Stimulated activated CD8-positive, alpha-beta memory T cell treated with anti-CD3 and anti-CD28 coated beads, Interleukin-7, amount 100 ng/mL, for 1 hour (primary cell): ENCODE measurements around the gene PRPF6.
"Not testable (repeated sequence)": the region's sequence is repeated elsewhere in the genome, so short reads cannot be mapped to it uniquely, and the experiment has no call there.

ENCODE experiments used
- DNase-seq, 2 donors: peaks; one replicate each; pipeline ENCODE4 v3.0.0-alpha.2; 2020; ENCODE audit warnings: low read depth in 2 of 2

Gene PRPF6

DNA sequence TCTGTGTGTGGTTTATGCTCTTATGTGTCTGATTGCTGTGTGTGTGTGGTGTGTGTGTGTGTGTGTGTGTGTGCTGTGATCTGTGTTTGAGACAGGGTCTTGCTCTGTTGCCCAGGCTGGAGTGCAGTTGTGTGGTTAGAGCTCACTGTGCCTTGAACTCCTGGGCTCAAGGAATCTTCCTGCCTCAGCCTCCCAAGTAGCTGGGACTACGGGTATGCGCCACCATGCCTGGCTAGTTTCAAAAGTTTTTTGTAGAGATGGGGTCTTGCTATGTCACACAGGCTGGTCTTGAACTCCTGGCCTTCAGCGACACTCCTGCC, 7.8 kb upstream of the PRPF6 start:
- DNase-seq = no peak

- DNase-seq = peak in 1 of 2 donors; percentile 62
Observed at GRCh38 chr20:63973636-63974401, 7.1 kb upstream of the PRPF6 start.

DNA sequence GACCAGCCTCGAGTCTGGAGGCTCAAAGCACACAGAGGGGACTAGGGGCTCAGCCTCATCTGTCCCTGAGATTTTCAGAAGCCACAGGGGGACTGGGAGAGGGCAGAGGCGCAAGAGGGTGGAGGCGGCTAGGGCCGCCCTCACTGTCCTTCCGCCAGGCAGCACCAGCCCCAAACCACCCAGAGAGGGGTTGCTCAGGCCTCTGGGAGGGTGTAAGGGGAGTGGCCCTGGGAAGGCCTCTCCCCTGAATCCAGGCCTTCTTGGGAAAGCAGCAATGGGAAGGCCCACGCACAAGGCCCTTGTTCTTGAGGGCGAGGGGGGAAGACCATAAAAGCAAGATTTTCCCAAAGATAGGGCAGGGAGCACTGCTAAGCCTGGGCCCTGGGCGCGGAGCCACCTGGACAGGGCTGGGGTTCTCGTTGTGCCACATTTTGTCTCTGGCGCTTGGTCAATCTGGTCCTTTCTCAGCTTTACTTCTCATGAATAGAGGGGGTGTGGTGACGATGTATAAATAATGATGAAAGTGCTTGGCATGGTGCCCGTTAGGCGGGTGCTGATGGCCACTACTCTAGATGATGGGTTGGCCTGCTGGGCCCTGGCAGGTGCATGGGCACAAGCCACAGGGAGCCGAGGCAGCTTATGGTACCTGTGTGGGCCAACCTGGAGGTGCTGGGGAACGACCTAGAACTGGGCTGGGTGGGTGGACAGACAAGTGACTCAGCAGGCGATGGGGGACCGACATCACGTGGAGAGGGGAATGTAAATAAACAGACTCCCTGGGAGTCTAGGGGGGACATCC, 6.3 kb upstream of the PRPF6 start:
- DNase-seq = no peak

- not testable (repeated sequence) for DNase-seq
Observed at GRCh38 chr20:63976511-63976910, 4.4 kb upstream of the PRPF6 start.

DNA sequence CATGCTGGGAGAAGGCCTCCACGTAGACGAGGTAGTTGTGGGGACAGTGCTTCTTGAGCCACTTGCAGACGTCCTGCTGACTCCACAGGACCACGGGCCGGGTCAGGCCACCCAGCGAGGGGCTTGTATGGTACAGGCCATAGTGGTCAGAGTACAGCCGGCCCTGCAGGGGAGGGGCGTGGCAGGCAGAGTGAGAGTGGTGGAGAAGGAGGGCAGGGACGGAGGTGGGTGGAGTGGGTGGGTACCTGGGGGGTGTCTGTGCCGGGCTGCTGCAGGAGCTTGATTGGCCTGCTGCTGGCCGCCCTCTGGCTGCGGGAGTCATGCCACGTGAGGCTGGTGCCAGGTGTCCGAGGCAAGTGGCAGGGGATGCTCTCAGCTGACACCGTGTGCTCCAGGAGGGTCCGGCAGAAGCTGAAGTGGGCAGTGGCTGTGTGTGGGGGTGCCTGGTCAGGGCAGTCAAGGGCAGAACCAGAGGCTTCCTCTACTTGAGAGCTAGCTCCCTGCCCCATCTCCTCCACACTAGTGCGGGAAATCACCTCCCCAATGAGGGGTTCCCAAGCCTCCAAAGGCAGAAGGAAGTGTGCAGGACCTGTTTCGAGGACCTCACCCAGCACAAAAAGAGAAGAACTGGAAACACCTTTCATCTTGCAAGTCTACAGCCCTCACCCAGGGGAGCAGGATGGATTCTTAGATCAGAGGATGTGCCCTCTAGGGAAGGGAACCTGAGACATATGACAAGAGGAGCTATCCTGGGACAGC, 3.8 kb upstream of the PRPF6 start:
- DNase-seq = no peak

- DNase-seq = no peak
Observed at GRCh38 chr20:63977739-63978276, 3.1 kb upstream of the PRPF6 start.

DNA sequence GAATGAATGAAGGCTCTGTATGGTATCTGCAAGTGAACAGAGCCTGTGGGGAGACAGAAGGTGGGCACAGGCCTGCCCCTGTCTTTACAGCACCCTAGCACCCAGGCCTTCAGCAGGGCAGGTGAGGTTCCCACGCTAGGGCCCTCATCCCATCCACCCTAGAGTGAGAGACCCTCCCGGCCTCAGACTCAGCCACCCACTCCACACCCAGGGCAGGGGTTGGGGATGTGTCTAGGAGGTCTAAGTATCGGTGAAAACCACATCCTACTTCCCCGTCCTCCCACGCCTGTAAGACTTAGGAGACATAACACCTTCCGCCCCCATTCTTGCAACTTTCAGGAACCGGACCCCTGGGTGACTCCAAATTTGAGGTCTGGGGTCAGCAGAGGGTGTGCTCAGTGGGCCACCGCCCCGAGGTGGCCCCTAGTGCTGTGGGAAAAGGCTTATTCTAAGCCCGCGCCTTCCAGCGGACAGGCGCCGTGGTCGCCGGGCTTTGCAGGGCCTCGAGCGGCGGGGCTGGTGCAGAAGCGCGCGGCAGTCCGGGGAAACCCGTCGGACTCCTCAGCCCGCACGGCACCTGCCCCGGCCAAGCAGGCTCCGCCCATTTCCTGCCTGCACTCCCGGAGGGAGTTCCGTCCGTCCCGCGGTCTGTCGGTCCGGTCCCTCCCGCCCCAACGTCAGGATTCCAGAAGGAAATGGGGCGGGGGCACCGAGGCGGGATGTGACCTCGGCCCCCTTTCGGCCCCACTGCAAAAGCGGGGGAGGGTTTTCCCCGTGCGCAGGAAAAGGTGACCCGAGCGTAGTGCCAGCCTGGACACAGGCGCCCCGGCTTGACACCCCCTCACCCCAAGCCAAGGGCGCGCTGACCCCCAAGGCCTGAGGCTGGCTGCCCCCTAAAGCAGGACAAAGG, 2.4 kb upstream of the PRPF6 start:
- no peak for DNase-seq

GRCh38 chr20:63979229-63979556, 1.7 kb upstream of the PRPF6 start:
- no peak for DNase-seq

DNA sequence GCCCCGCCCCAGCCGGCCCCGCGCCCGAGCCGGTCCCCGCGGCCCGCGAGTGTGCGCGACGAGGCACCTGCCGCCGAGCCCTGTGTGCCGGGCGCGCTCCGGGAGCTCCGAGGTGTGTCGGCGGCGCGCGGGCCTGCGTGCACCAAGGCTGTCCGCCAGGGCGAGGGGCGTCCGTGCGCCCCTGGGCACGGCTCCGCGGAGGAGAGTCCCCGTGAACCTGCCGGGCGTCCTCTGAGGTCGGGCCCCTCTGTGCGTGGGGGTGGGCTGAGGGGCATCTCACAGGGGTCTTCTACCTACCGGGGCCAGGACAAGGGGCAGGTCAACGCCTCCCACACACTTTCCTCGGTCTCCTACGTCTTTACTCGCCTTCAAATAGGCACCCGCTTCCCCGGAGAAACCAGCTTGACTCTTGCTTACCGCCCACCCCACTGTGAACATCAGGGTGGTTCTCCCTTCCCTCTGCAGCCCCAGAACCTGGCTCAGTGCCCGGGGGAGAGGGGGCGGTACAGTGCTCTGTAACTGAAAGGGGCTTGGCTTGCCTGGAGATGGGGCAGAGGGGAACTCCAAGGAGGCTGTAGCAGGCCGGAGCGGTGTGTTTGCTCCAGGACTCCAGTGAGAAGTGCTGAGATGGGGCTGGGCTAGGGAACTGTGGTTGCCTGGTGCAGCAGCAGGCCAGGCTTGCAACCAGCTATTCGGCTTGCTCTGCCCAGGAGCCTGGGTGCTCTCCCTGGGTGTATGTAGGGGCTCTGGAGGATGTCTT, 1.2 kb upstream of the PRPF6 start, which contains the start of gene SAMD10:
SAMD10 (minus strand) TSS at position 86 of the 760 bp plus-strand sequence. CDS start 175 bp downstream, outside the sequence.
- no peak for DNase-seq

GRCh38 chr20:63980317-63980805, 571 bp upstream of the PRPF6 start:
- DNase-seq = no peak

DNA sequence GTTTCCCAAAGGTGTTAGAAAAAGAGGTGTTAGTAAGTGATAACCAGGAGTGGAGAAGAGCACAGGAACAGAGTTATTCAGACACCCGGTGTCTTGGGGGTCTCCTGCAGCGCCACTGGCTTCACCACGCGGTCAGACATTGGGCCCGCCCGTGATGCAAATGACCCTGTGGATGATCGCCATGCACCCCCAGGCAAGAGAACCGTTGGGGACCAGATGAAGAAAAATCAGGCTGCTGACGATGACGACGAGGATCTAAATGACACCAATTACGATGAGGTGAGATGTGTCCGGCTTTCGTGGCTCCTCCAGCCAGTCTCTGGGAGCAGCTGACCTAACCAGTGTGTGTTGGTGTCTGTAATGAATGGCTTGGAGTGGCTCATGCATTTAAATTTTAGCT, 2.0 kb downstream of the PRPF6 start:
- DNase-seq = no peak

GRCh38 chr20:64000906-64001305, 20.0 kb downstream of the PRPF6 start:
- DNase-seq = no peak

DNA sequence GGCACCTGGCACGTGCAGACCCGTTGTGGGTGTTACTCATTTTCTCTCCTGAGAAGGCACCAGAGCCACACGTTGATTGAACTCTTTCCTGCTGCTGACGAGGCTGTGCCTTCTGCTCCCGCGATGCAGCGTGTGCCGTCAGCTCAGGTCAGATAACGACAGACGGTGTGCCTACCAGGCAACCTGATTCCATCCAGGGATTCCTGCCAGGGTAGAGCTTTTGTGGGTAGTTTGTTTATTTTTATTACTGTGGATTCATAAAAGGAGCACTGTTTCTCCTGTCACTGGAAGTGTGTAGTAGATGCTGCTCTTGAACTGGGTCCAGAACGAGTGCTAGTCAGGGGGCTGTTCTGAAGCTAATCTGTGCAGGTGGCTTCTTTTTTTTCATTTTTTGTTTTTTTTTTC, 20.7 kb downstream of the PRPF6 start:
- DNase-seq = no peak

- no peak for DNase-seq
Observed at GRCh38 chr20:64003960-64004725, 23.2 kb downstream of the PRPF6 start.

DNA sequence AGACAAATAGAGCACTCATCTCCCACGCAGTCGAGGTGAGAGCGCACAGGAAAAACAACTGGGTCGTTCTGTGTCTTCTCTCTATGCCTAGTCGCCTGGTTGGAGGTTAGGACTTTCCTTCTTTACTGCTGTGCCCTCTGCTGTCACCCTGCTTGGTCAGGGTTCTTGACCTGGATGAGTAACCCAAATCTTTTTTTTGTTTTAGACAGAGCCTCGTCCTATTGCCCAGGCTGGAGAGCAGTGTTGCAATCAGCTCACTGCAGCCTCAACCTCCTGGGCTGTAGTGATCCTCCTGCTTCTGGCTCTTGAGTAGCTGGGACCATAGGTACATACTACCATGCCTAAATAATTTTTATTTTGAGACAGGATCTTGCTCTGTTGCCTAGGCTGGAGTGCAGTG, 24.5 kb downstream of the PRPF6 start:
- DNase-seq = no peak

DNA sequence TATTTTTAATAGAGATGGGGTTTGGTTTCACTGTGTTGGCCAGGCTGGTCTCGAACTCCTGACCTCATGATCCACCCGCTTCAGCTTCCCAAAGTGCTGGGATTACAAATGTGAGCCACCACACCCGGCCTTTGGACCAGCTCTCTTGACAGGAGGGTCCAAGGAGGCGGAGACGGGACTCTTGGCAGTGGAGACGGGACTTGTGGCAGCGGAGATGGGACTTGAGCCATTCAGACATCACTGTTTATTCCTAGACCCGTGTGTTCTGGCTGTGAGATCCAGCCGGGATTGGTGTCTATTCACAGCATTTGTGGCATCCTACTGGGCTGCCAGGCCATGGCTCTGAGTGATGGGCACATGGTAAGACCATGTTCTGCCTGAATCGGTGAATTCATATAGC, 25.6 kb downstream of the PRPF6 start:
- no peak for DNase-seq

- DNase-seq = no peak
Observed at GRCh38 chr20:64006902-64007301, 26.0 kb downstream of the PRPF6 start.

DNA sequence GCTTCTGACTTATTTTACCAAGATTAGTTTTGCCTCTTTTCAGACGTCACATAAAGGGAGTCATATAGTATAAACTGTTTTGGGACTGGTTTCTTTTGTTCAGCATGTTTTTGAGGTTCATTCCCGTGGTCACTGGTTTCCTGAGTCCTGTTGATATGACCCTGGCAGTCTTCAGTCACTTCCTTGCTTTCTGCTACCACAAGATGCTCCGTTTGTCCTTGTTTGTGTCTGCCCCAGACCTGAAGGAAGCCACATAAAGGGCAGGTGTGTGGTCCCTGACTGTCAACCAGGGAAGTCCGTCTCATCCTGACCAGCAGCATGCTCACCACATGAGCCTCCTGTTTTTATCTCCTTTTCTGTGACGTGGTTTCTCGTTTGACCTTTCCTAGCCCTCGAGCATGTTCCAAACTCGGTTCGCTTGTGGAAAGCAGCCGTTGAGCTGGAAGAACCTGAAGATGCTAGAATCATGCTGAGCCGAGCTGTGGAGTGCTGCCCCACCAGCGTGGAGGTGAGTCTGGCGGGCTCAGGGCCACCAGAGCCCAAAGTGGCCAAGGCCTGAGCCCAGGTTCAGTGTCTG, 29.0 kb downstream of the PRPF6 start:
- DNase-seq = no peak

GRCh38 chr20:64010711-64011237, 29.8 kb downstream of the PRPF6 start:
- no peak for DNase-seq
